ENCODE measurements around the gene SQSTM1. TPM values are rescaled to one million over a fixed set of nuclear protein-coding genes. Genes with fewer than 3 reads are reported as not detected.
"Not testable (repeated sequence)": the region's sequence is repeated elsewhere in the genome, so short reads cannot be mapped to it uniquely, and the experiment has no call there.

SQSTM1 gene
- 125 TPM for total RNA-seq (ENCODE audit: insufficient read depth, low replicate concordance)

GRCh38 chr5:179820483-179821297, at the start of gene SQSTM1:
Gene SQSTM1, plus strand, starts transcription at chr5:179820905. Its CDS starts 32 bp downstream, at chr5:179820937.
- peak; percentile 82 for DNase-seq (ENCODE audit: low spot score)

GRCh38 chr5:179771311-179771895, 49.3 kb upstream of the SQSTM1 start:
- no peak for DNase-seq (ENCODE audit: low spot score)

- no peak for DNase-seq (ENCODE audit: low spot score)
Measured at GRCh38 chr5:179772351-179772750, 48.4 kb upstream of the SQSTM1 start.

GRCh38 chr5:179773686-179774040, 47.0 kb upstream of the SQSTM1 start:
- DNase-seq (ENCODE audit: low spot score) = no peak

GRCh38 chr5:179774442-179774841, 46.3 kb upstream of the SQSTM1 start:
- no peak for DNase-seq (ENCODE audit: low spot score)

- DNase-seq (ENCODE audit: low spot score) = no peak
Measured at GRCh38 chr5:179776411-179776938, 44.2 kb upstream of the SQSTM1 start.

GRCh38 chr5:179777456-179777855, 43.2 kb upstream of the SQSTM1 start:
- no peak for DNase-seq (ENCODE audit: low spot score)

GRCh38 chr5:179777909-179778308, 42.8 kb upstream of the SQSTM1 start:
- no peak for DNase-seq (ENCODE audit: low spot score)

- DNase-seq (ENCODE audit: low spot score) = no peak
Measured at GRCh38 chr5:179778591-179778990, 42.1 kb upstream of the SQSTM1 start.

- no peak for DNase-seq (ENCODE audit: low spot score)
Measured at GRCh38 chr5:179779826-179780225, 40.9 kb upstream of the SQSTM1 start.

GRCh38 chr5:179780362-179780761, 40.3 kb upstream of the SQSTM1 start:
- peak; percentile 70 for DNase-seq (ENCODE audit: low spot score)

GRCh38 chr5:179781846-179782245, 38.9 kb upstream of the SQSTM1 start:
- no peak for DNase-seq (ENCODE audit: low spot score)

- no peak for DNase-seq (ENCODE audit: low spot score)
Measured at GRCh38 chr5:179783128-179783527, 37.6 kb upstream of the SQSTM1 start.

- no peak for DNase-seq (ENCODE audit: low spot score)
Measured at GRCh38 chr5:179786861-179787260, 33.8 kb upstream of the SQSTM1 start.

GRCh38 chr5:179788193-179788854, 32.4 kb upstream of the SQSTM1 start:
- DNase-seq (ENCODE audit: low spot score) = no peak

GRCh38 chr5:179789278-179789677, 31.4 kb upstream of the SQSTM1 start:
- not testable (repeated sequence) for DNase-seq (ENCODE audit: low spot score)

GRCh38 chr5:179791881-179792611, 28.7 kb upstream of the SQSTM1 start:
- DNase-seq (ENCODE audit: low spot score) = peak; percentile 42

GRCh38 chr5:179792612-179793467, 27.9 kb upstream of the SQSTM1 start:
- DNase-seq (ENCODE audit: low spot score) = no peak

GRCh38 chr5:179793468-179794139, 27.1 kb upstream of the SQSTM1 start, which contains the start of gene LTC4S:
Gene LTC4S, plus strand, starts transcription at chr5:179793986. Its CDS starts 95 bp downstream, at chr5:179794081.
- peak; percentile 91 for DNase-seq (ENCODE audit: low spot score)

GRCh38 chr5:179794171-179794570, 26.5 kb upstream of the SQSTM1 start:
- DNase-seq (ENCODE audit: low spot score) = no peak

Data from umbilical cord (tissue), 2 donors.